Central memory CD4-positive, alpha-beta T cell (primary cell): ENCODE measurements around the gene MBD3L4.
A peak's percentile ranks its signal among the peaks of the same experiment; 100 is the strongest.
"Not testable (repeated sequence)": the region's sequence is repeated elsewhere in the genome, so short reads cannot be mapped to it uniquely, and the experiment has no call there.

ENCODE experiments used
- DNase-seq: peaks from one replicate; pipeline ENCODE4 v3.0.0; 2022
- total RNA-seq, 3 experiments: gene quantifications; one replicate each; lab custom pipeline; 2026; lab: John Stamatoyannopoulos, UW

The MBD3L4 gene
- 0 reads per million in 3 experiments for total RNA-seq

DNA sequence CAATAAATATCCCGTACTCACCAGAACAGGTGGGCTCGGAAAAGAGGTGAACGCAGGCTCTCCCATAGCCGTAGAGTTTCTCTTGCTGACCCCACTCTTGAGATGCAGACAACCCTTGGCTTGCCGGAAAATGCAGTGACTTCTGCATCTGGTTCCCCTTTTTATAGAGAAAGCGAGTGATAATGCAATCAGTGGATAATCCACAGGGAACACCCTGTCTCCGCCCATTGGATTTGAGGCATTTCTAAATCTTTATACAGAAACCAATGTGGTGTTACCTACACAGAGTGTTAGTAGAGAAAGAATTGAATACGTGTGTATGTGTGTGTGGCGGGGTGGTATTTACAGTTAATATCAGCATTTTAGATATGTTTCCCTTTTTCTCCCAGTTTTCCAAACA is at the start of gene MBD3L4:
Gene MBD3L4, minus strand, starts transcription at position 101 of the 400 bp plus-strand sequence. Its CDS starts 35 bp downstream, at position 66.
- not testable (repeated sequence) for DNase-seq

- DNase-seq = no peak
Observed at GRCh38 chr19:7088999-7089398, 49.0 kb upstream of the MBD3L4 start.

- no peak for DNase-seq
Observed at GRCh38 chr19:7083076-7083956, 43.3 kb upstream of the MBD3L4 start.

DNA sequence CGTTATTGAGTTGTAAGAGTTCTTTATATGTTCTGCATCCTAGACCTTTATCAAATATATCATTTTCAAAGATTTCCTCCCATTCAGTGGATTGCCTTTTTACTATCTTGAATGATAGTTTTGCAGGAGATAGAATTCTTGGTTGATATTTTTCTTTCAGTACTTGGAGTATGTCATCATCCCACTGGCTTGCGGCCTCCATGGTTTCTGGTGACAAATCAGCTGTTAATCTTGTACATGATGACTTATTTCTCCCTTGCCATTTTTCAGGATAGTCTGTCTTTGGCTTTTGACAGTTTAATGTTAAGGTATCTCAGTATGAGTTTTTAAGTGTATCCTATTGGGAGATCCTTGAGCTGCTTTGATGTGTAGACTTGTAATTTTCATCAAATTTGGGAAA is 38.0 kb upstream of the MBD3L4 start:
- DNase-seq = no peak

DNA sequence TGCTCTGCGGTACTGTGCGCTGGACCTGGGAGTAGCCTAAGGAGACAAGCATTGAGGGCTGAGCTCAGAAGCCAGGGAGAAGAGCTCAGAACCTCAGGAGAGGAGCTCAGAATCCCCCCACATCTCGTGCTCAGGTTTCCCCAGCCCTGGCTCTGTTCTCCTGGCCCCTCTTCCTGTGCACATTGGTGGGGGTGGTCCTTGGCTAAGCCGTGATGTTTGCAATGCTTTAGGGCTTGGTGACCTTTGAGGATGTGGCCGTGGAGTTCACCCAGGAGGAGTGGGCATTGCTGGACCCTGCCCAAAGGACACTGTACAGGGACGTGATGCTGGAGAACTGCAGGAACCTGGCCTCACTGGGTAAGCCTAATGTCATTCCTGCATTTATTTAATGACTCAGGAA is 36.2 kb upstream of the MBD3L4 start:
- DNase-seq = no peak

DNA sequence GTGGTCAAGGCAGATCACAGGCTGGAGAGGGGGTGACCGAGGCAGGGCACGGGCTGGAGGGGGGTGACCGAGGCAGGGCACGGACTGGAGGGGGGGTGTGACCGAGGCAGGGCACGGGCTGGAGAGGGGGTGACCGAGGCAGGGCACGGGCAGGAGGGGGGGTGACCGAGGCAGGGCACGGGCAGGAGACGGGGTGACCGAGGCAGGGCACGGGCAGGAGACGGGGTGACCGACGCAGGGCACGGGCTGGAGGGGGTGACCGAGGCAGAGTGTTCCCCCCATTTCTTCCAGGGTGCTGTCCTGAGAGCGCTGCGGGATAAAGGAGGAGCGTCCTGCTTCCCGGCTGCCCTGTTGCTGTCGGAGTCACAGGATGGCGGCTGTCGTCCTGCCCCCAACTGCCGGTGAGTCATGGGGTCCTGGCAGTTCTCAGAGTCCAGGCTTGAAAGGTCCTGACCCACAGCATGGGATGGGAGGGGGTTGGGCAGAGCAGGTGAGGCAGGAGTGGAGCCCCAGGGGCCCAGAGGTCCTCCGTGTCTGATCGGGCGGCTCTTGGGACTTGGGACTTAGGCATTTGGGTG is 34.8 kb upstream of the MBD3L4 start:
- DNase-seq = no peak

GRCh38 chr19:7072541-7072940 is 32.6 kb upstream of the MBD3L4 start:
- no peak for DNase-seq

DNA sequence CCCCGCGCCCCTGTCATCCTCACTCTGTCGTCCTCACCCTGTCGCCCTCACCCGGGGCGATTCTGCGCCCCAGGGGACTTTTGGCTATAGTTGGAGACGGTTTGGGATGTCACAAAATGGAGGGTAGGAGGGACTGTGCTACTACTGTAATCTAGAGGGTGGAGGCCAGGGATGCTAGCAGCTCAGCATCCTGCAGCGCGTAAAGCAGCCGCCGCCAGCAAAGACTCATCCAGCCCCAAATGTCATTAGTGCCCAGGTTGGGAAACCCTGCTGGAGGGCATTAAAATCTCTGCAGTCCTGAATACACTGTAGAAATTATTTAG is 29.9 kb upstream of the MBD3L4 start:
- DNase-seq = no peak

GRCh38 chr19:7069042-7069903 is 29.3 kb upstream of the MBD3L4 start, which contains the start of gene ZNF557:
TSS of gene ZNF557 (plus strand) at chr19:7069703. CDS start at chr19:7075075, 5,372 bp downstream.
- DNase-seq = peak; percentile 99

DNA sequence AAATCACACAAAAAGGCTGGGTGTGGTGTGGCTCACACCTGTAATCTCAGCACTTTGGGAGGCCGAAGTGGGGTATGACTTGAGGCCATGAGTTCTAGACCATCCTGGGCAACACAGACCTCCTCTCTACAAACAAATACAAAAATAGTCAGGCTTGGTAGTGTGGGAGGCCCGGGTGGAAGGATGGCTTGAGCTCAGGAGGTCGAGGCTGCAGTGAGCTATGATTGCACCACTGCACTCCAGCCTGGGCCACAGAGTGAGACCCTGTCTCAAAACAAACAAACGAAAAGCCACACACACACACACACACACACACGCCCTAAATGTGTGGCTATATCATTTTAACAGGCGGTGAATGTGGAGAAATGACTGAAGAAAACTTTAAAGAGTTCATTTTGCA is 28.6 kb upstream of the MBD3L4 start:
- no peak for DNase-seq

- DNase-seq = no peak
Observed at GRCh38 chr19:7067716-7068115, 27.7 kb upstream of the MBD3L4 start.

GRCh38 chr19:7067122-7067521 is 27.1 kb upstream of the MBD3L4 start:
- not testable (repeated sequence) for DNase-seq

DNA sequence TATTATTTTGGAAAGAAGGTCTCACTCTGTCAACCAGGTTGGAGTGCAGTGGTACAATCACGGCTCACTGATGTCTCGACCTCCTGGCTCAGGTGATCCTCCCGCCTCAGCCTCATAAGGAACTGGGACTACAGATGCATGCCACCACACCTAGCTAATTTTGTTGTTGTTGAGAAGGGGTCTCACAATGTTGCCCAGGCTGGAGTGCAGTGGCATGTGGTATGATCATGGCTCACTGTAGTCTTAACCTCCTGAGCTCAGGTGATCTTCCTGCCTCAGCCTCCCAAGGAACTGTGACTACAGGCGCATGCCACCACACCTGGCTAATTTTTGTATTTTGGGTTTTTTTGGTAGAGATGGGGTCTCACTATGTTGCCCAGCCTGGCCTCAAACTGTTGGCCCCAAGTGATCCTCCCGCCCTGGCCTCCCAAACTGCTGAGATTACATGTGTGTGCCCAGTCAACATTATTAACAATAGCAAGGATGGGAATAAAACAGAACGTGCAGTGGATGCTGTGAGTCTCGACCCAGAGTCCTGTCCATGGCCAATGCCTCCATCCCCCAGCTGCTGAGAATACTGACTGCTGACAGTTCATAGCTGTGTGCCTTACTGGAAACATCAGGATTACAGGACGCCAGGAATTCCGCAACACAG is 23.9 kb upstream of the MBD3L4 start:
- DNase-seq = no peak

DNA sequence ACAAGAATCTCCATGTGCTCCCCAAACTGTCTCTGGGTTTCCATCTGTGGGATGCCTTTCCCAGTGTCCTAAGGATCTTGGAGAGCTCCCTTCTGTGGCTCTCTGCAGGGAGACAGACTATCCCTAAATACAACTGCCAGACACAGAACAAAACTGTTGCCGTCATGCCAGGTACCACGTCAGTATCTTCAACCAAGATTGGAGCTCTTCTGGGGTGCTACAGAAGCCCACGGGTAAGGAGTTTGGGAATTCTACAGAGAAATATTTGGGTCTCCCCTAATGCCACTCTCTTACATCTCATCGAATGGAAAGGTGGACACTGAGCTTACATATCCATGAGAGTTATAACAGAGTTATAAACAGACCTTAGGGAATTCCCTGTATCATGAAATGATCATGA is 23.4 kb upstream of the MBD3L4 start:
- DNase-seq = no peak

DNA sequence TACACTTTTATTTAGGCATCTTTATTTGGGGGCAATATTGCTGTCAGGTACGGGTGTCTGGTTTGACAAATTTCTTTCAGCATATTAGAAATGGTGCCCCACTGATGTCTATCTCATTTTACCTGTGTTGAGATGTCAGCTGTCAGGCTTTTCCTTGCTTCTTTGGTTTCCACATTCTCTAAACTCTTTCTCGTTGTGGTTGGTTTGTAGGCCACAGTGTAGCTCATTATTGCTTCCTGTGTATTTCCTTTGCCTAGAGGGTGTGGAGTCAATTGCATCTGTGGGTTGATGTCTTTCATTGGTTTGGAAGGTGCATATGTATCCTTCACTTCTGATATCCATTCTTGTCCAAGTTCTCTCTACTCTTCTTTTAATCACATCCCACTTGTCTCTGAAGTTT is 20.0 kb upstream of the MBD3L4 start:
- DNase-seq = peak; percentile 37

DNA sequence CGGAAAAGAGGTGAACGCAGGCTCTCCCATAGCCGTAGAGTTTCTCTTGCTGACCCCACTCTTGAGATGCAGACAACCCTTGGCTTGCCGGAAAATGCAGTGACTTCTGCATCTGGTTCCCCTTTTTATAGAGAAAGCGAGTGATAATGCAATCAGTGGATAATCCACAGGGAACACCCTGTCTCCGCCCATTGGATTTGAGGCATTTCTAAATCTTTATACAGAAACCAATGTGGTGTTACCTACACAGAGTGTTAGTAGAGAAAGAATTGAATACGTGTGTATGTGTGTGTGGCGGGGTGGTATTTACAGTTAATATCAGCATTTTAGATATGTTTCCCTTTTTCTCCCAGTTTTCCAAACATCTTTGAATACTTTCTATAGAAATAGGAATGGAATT is 18.6 kb upstream of the MBD3L4 start, which contains the start of gene MBD3L3:
Gene MBD3L3, minus strand, starts transcription at position 101 of the 400 bp plus-strand sequence. Its CDS starts 71 bp downstream, at position 30.
- not testable (repeated sequence) for DNase-seq

- not testable (repeated sequence) for DNase-seq
Observed at GRCh38 chr19:7056371-7056770, 16.4 kb upstream of the MBD3L4 start.

- DNase-seq = not testable (repeated sequence)
Observed at GRCh38 chr19:7055679-7056078, 15.7 kb upstream of the MBD3L4 start.

DNA sequence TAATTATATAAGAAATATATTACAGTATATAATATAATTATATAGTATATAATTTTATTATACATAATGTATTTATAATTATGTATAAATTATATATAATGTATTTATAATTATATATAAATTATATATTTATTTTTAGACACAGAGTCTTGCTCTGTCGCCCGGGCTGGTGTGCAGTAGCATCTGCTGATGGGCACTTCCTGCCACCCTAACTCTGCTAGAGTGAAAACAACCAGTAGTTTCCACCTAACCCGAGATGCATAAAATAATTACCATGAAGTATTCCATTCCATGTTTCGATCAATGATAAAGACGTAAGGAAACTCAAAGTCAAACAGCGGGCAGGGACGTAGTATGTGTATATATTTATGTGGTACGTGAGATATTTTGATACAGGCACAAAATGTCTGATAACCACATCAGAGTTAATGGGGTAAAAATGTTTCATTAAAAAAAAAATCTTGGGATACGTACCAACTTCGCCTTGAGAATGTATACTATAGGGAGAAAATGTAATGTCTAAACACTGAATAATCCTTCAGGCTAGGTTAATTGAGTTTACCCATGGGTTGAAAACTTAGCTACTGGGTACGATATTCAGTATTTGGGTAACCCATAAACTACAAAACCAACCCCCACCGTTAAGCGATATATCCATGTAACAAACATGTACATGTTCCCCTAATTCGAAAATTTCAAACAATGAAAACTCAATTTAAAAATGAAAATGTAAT is 14.8 kb upstream of the MBD3L4 start:
- not testable (repeated sequence) for DNase-seq

DNA sequence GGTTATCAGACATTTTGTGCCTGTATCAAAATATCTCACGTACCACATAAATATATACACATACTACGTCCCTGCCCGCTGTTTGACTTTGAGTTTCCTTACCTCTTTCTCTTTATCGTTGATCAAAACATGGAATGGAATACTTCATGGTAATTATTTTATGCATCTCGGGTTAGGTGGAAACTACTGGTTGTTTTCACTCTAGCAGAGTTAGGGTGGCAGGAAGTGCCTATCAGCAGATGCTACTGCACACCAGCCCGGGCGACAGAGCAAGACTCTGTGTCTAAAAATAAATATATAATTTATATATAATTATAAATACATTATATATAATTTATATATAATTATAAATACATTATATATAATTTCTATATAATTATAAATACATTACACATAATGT is 12.9 kb upstream of the MBD3L4 start:
- not testable (repeated sequence) for DNase-seq

DNA sequence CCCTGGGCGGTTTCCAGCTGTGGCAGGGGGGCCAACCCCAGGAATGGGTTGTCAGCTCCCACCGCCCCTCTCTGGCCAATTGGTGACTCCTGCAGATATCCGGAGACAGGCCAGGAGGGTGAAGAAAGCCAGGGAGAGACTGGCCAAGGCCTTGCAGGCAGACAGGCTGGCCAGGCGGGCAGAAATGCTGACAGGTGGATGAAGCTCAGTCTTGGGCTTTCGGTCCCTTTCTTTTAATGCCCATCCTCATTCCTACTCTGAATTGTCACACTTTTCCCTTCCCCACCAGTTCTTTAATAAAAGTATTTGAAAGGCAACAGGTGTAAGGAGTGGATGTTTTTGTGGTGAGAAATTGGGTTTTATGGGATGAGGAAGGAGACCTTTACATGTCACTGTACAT is 11.4 kb upstream of the MBD3L4 start:
- DNase-seq = not testable (repeated sequence)

DNA sequence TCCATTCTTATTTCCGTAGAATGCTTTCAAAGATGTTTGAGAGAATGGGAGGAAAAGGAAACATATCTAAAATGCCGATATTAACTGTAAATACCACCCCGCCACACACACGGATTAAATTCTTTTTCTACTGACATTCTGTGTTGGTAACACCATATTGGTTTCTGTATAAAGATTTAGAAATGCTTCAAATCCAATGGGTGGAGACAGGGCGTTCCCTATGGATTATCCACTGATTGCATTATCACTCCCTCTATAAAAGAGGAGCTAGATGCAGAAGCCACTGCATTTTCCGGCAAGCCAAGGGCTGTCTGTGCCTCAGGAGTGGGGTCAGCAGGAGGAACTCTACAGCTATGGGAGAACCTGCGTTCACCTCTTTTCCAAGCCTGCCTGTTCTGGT is 9.0 kb upstream of the MBD3L4 start, which contains the start of gene MBD3L2:
Gene MBD3L2, plus strand, starts transcription at position 301 of the 400 bp plus-strand sequence. Its CDS starts 53 bp downstream, at position 354.
- not testable (repeated sequence) for DNase-seq
